ENCODE measurements around the gene PANK2. TPM values are rescaled to one million over a fixed set of nuclear protein-coding genes. Genes with fewer than 3 reads are reported as not detected.
"Not testable (repeated sequence)": the region's sequence is repeated elsewhere in the genome, so short reads cannot be mapped to it uniquely, and the experiment has no call there.

PANK2 gene
- total and polyA plus RNA-seq, 2 donors (not counting 1 experiment from before 2014, with no cell fraction given): 33.7 to 51.7 TPM

DNA sequence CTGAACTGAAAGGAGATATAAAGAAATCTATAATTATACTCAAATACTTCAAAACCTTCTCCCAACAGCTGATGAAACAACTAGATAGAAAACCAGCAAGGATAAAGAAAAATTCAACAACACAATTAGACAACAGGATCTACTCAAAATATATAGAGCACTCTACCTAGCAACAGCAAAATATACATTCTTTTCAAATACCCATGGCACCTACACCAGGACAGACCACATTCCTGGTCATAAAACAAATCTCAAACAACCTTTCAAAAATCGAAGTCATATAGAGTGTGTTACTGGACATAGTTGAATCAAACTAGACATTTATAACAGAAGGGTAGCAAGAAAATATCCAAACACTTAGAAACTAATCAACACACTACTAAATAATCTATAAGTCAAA, 83.0 kb downstream of the PANK2 start:
- Histone ChIP-seq H3K27ac (ENCODE audit: insufficient read depth, low read length) (no peak overlapping the region), H4K20me1 (ENCODE audit: control insufficient read depth, extremely low read depth, insufficient read depth, low read length) (no peaks in the 10 kb centered on the region), H3K4me1 (ENCODE audit: control insufficient read depth, extremely low read depth, insufficient read depth, low read length) (no peaks in the 10 kb centered on the region), H3K9me3 (ENCODE audit: control insufficient read depth, insufficient read depth, low read depth, low read length) (no peaks in the 10 kb centered on the region), H3K9ac (ENCODE audit: insufficient read depth, low read length) (no peak overlapping the region), H3K4me3 (replicated peaks in 1 of 4; ENCODE audit: control extremely low read depth in 1 of 4, insufficient read depth in 1 of 4, low read depth in 3 of 4, low read length in 4 of 4) (no peak overlapping the region), H3K36me3 (ENCODE audit: control insufficient read depth, insufficient read depth, low read length) (no peaks in the 10 kb centered on the region), H3K27me3 (ENCODE audit: control insufficient read depth, insufficient read depth, low read length) (no peaks in the 10 kb centered on the region), H3K4me2 (ENCODE audit: extremely low read depth, insufficient read depth, low read length) (no peak overlapping the region), H3K79me2 (ENCODE audit: control insufficient read depth, insufficient read depth, low read length) (peaks cover 54% of the 10 kb centered on the region), H2AFZ (ENCODE audit: low read length) (no peak overlapping the region)
- DNase-seq (ENCODE audit: low read depth in 2 of 2): no peak
- no peak for TF ChIP-seq EZH2 (IDR thresholded peaks at IDR 0.05; ENCODE audit: low read length, missing control alignments)
- TF ChIP-seq, protein P1, sequence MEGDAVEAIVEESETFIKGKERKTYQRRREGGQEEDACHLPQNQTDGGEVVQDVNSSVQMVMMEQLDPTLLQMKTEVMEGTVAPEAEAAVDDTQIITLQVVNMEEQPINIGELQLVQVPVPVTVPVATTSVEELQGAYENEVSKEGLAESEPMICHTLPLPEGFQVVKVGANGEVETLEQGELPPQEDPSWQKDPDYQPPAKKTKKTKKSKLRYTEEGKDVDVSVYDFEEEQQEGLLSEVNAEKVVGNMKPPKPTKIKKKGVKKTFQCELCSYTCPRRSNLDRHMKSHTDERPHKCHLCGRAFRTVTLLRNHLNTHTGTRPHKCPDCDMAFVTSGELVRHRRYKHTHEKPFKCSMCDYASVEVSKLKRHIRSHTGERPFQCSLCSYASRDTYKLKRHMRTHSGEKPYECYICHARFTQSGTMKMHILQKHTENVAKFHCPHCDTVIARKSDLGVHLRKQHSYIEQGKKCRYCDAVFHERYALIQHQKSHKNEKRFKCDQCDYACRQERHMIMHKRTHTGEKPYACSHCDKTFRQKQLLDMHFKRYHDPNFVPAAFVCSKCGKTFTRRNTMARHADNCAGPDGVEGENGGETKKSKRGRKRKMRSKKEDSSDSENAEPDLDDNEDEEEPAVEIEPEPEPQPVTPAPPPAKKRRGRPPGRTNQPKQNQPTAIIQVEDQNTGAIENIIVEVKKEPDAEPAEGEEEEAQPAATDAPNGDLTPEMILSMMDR (conservative IDR thresholded peaks at IDR 0.05 in 1 of 2, IDR thresholded peaks at IDR 0.05 in 1 of 2; ENCODE audit: low read depth in 1 of 2, low read length in 2 of 2): no peak

- not testable (repeated sequence) for H2AFZ ChIP-seq (ENCODE audit: low read length); H4K20me1 ChIP-seq (ENCODE audit: control insufficient read depth, extremely low read depth, insufficient read depth, low read length); H3K4me2 ChIP-seq (ENCODE audit: extremely low read depth, insufficient read depth, low read length); DNase-seq (ENCODE audit: low read depth in 2 of 2); H3K36me3 ChIP-seq (ENCODE audit: control insufficient read depth, insufficient read depth, low read length); H3K9me3 ChIP-seq (ENCODE audit: control insufficient read depth, insufficient read depth, low read depth, low read length); H3K4me1 ChIP-seq (ENCODE audit: control insufficient read depth, extremely low read depth, insufficient read depth, low read length); H3K9ac ChIP-seq (ENCODE audit: insufficient read depth, low read length); H3K27ac ChIP-seq (ENCODE audit: insufficient read depth, low read length); H3K27me3 ChIP-seq (ENCODE audit: control insufficient read depth, insufficient read depth, low read length); H3K4me3 ChIP-seq (replicated peaks in 1 of 4; ENCODE audit: control extremely low read depth in 1 of 4, insufficient read depth in 1 of 4, low read depth in 3 of 4, low read length in 4 of 4)
- peaks cover 53% of the 10 kb centered on the region for H3K79me2 ChIP-seq (ENCODE audit: control insufficient read depth, insufficient read depth, low read length)
These were observed 83.4 kb downstream of the PANK2 start for GRCh38 chr20:3972631-3973030.

DNA sequence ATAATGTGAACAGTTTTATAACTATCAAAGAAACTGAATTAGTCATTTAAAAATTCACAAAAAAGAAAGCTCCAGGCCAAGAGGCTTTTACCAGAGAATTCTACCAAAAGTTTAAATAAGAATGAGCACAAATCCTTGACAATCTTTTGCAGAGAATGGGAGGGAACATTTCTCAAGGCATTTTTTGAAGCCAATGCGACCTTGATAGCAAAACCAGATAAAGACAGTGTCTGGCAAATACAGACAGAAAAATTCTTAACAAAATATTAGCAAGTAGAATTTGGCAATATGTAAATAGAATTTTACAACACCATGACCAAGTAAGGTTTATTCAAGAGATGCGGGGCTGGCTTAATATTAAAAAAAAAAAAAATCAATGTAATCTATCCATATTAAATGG, 84.5 kb downstream of the PANK2 start:
- Histone ChIP-seq H3K27ac (ENCODE audit: insufficient read depth, low read length) (no peak overlapping the region), H3K4me2 (ENCODE audit: extremely low read depth, insufficient read depth, low read length) (no peak overlapping the region), H3K36me3 (ENCODE audit: control insufficient read depth, insufficient read depth, low read length) (no peaks in the 10 kb centered on the region), H3K4me1 (ENCODE audit: control insufficient read depth, extremely low read depth, insufficient read depth, low read length) (no peaks in the 10 kb centered on the region), H3K9me3 (ENCODE audit: control insufficient read depth, insufficient read depth, low read depth, low read length) (no peaks in the 10 kb centered on the region), H3K27me3 (ENCODE audit: control insufficient read depth, insufficient read depth, low read length) (no peaks in the 10 kb centered on the region), H3K79me2 (ENCODE audit: control insufficient read depth, insufficient read depth, low read length) (peaks cover 52% of the 10 kb centered on the region), H3K4me3 (replicated peaks in 1 of 4; ENCODE audit: control extremely low read depth in 1 of 4, insufficient read depth in 1 of 4, low read depth in 3 of 4, low read length in 4 of 4) (no peak overlapping the region), H2AFZ (ENCODE audit: low read length) (no peak overlapping the region), H4K20me1 (ENCODE audit: control insufficient read depth, extremely low read depth, insufficient read depth, low read length) (no peaks in the 10 kb centered on the region), H3K9ac (ENCODE audit: insufficient read depth, low read length) (no peak overlapping the region)
- TF ChIP-seq EZH2 (IDR thresholded peaks at IDR 0.05; ENCODE audit: low read length, missing control alignments): no peak
- TF ChIP-seq, protein P1 (conservative IDR thresholded peaks at IDR 0.05 in 1 of 2, IDR thresholded peaks at IDR 0.05 in 1 of 2; ENCODE audit: low read depth in 1 of 2, low read length in 2 of 2): no peak
- no peak for DNase-seq (ENCODE audit: low read depth in 2 of 2)
